GM21526 (cell line): ENCODE data around the gene PTP4A1.
"Not testable (repeated sequence)": the region's sequence is repeated elsewhere in the genome, so short reads cannot be mapped to it uniquely, and the experiment has no call there.

Experiments used
- ATAC-seq: cut with Tn5 transposase; IDR thresholded peaks from one replicate; pipeline ENCODE4 v1.9.1; 2021; ENCODE audit warnings: moderate library complexity; ENCODE audit not compliant: unreplicated experiment, low FRiP score

Gene PTP4A1

DNA sequence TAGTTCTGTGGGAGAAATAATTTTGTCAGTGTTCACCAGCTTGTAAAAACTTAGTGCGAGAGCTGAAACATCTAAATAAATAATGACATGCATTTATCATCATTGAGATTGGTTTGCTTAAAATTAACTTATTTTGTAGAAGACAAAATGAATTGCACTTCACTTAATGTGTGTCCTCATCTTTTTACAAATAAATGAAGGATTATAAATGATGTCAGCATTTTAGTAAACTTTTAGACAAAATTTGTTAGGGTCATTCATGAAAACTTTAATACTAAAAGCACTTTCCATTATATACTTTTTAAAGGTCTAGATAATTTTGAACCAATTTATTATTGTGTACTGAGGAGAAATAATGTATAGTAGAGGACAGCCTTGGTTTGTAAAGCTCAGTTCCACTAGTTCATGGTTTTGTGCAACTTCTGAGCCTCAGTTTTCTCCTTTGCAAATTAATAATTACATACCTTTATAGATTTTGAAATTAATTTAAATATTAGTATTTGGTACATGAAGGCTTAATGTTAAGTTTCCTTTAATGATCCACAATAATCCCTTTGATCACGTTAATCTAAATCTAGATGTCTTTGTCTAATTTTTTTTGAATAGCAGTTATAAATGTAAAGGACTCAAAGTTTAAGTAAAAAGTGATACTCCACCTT, 9.2 kb downstream of the PTP4A1 start:
- no peak for ATAC-seq

DNA sequence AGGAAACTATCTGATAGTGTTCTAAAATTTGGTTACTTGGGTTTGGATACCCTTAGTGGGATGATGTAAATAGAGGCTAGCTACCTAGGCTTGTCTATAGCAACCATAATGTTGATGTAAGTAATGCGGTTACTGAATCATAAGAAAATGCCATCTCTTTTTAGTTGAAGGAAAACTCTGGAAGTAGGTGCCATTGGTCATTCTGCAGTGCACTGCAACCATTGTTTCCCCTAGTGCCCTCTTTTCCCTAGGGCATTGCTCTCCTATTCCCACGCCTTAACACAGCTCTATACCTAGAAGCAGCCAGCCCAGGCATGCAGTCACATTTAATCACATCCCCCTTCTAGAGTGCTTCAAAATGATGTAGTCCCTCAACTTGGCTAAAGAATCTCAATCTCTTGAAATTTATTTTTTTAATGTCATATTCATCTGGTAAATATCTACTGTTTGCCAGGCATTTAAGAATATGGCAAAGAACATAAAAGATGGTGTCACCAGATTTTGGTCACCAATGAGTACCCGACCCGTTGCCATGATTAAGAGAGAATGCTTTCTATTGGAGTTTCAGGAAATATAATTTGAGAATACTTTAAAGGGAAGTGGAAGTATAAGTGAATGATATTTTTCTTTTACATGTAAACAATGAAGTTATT, 10.4 kb downstream of the PTP4A1 start:
- no peak for ATAC-seq

DNA sequence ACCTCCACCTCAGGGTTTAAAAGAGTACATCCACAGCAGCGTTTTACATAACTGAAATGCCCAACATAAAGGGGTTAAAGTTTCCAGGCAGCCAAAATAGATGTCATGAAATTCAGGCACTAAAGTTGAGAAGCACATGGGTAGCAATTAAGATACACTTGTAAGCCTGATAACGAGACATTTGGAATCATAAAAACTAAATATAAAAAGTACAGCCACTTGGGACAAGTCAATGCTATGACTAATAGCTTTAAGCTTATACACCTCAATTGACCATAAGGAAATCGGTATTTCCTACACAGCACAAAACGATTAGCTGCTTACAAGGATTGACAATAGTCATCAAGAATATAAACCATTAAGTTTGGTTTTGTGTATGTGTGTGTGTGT, 11.8 kb downstream of the PTP4A1 start:
- ATAC-seq, result no peak

DNA sequence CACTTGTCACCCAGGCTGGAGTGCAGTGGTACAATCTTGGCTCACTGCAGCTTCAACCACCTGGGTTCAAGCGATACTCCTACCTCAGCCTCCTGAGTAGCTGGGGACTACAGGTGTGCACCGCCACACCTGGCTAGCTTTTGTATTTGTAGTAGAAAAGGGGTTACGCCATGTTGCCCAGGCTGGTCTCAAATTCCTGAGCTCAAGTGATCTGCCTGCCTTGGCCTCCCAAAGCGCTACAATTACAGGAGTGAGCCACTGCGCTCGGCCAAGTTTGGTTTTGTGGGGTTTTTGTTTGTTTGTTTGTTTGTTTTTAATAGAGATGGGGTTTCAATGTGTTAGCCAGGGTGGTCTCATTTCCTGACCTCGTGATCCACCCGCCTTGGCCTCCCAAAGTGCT, 12.3 kb downstream of the PTP4A1 start:
- ATAC-seq, result no peak

DNA sequence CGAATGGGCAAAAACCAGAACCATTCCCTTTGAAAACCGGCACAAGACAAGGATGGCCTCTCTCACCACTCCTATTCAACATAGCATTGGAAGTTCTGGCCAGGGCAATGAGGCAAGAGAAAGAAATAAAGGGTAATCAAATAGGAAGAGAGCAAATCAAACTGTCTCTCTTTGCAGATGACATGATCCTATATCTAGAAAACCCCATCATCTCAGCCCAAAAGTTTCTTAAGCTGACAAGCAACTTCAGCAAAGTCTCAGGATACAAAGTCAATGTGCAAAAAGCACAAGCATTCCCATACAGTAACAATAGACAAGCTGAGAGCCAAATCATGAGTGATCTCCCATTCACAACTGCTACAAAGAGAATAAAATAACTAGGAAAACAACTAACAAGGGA, 13.4 kb downstream of the PTP4A1 start:
- not testable (repeated sequence) for ATAC-seq

DNA sequence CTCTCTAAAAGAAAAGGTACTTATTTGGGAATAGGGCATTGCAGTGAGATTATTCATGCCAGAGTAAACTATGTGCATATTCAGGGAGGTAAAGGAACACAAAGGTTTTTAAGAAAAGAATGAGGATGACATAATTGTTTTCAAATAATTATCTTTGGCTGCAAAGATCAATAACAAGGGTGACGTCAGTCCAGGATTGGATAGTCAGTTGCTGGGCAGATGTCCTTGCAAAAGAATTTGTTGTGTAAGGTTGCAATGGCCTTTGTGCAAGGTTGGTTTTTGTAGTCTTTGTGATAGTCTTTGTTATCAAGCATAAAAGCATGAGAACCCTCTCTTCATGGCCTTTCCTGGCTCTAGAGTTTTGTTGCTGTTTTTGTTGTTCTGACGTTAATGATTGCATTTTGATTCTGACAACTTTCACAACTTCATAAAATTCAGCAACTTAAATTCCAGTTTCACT, 17.7 kb downstream of the PTP4A1 start:
- no peak for ATAC-seq

DNA sequence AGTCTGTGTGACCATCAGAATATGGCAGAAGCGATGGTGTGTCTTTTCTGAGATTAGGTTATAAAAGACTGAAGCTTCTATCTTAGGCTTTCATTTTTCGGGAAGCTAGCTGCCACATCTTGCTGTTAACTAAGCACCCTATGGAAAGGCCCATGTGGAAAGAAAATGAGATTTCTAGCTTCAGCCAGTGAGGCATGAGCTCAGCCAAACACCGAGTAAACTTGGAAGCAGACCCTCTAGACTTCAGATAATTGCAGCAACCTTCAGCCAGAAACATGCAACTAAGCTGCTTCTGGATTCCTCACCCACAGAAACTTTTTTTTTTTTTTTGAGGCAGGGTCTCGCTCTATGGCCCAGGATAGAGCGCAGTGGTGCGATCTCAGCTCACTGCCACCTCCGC, 20.6 kb downstream of the PTP4A1 start:
- ATAC-seq, result no peak

DNA sequence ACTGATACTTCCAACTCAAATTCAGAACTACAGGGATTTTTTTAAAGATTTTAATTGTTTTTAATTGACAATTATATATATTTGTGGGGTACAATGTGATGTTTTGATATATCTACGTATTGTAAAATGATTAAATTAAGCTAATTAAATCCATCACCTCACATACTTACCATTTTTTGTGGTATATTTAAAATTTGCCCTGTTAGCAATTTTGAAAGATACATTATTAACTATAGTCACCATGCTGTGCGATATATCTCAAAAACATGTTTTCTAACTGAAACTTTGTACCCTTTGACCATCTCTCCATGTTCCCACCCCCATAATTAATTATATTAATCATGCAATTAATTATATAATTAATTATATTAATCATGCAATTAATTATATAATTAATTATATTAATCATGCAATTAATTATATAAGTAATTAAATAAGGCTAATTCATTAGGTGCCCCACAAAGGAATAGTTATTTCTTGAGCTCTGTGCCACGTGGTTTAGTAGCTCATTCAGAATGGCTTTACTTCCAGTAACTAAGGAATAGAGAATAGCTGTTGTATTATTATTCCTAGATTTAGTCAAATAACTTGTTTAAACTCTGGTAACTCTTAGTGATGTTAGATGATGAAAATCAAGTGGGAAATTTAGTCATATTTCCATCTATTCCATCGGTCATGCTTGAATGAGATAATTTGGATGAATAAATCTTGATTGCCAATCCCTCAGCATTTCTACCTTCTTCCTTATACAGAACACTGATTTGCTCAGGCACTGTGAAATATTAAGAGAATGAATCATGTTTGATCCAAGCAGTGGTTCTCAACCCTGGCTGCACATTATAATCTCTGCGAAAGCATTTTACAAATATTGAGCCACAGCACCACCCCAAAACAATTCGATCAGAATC, 25.1 kb downstream of the PTP4A1 start:
- no peak for ATAC-seq

DNA sequence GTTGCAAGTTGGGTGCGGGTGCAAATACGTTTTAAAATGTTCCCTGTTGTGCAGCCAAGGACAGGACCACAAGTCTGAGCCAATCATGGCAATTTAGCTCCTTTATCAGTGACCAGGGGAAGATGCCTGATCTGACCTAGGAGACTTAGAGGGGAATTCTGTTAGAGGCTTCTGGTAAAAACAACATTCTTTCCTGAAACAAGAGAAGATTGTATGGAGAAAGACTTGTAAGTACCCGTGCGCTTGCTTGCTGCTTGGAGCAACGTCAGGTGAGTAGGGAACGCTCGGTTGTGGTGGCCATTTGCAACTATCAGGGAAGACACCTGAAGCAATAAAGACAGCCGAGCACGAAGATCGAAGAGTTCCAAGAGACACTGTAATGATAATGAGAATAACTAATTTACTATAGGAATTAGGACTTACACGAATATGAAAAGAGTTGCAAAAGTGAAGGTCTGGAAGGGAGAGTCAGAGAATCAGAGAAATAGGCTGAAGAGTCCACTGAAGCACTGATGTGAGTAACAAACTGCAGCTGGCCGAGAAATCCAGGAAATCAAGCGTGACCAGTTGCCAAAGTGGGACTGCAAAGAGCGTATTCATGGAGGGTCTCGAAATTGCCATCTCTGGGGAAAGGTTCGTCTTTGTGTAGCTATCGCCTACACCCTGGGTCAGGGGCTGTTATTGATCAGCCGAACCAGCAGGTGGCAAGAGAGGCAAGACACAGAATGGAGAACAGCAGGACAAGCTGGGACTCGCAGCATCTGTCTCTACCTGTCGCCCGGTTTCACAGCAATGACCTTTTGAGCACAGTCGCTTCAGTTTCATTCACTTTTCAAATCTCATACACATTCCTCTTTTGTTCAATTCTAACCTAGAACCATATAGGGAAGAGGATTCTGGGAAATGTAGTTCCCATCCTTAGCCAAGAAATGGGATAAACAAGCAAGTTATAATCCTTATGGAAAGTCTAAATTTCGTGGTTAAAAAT, 26.1 kb downstream of the PTP4A1 start:
- peak; percentile 100 for ATAC-seq

DNA sequence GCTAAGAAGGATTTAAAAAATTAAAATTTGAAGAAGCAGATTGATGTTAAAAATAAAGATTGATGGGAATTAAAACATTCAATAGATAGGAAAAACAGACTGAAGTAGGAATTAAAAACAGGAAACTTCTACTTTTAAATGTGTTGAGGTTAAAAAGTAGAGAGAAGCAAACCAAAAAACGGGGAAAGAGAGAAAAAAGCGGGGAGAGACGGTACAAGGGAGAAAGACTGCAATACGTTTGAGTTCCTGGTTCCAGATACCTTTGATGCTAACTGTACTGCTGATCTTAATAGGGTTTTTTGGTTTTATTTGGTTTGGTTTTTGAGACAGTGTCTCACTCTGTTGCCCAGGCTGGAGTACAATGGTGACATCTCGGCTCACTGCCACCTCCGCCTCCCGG, 27.0 kb downstream of the PTP4A1 start:
- ATAC-seq, result no peak

DNA sequence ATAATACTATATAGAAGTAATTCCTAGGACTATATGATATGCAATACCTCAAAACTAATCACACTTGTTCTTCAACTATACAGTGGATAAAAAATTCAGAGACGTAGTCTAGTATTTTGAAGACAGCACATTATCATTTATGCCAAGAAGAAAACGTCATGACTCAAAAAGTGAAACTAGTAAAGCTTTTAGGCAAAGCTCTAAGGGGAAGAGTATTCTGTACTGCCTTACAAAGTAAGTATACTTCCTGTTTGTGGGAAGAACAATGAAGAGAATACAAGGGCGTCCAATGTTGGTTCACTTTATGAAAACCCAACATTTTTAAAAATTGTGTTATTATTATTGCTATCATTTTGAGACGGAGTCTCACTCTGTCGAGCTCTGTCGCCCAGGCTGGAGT, 27.9 kb downstream of the PTP4A1 start:
- no peak for ATAC-seq

DNA sequence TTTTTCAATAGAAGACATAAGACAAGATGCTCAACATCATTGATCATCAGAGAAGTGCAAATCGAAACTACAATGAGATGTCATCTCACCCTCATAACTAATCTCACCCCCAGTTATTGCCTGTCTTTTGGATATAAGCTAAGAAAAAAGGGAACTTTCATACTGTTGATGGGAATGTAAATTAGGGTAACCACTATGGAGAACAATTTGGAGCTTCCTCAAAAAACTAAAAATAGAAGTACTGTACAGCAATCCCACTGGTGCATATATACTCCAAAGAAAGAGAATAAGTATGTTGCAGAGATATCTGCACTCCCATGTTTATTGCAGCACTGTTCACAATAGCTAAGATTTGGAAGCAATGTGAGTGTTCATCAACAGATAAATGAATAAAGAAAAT, 37.0 kb downstream of the PTP4A1 start:
- ATAC-seq, result no peak

DNA sequence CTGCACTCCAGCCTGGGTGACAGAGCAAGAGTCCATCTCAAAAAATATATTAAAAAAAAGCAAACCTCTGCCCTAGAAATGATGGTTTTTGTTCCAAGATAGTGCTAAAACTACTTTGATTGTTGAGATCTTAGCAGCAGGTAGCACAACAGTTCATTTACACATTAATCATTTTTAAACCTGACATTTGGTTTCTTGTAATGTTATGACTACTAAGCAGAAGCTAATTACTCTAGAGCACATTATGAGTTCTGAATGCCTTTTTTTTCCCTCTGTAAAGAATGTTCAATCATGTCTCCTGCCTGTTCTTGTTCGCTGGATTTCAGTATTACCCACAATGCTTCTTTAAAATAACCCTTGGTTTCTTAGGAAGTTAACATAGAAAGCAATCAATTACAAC, 38.7 kb downstream of the PTP4A1 start:
- ATAC-seq, result no peak

DNA sequence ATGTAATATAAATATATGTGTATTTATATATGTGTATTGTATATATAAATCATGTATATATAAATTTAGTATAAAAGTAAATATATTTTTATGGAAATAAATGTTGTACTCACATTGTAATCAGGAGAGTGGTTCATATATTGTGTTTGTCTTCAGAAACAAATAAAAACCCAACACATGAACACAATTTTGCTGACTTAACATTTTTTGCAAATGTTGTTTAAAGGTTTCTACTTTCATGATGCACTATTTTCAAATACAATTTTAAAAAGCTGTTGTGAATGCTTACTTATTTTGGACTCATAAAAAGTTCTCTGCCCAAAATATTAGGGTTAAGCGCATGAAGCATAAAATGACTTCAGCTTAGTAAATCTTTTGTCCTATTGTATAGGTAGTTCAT, 39.3 kb downstream of the PTP4A1 start:
- ATAC-seq, result no peak

DNA sequence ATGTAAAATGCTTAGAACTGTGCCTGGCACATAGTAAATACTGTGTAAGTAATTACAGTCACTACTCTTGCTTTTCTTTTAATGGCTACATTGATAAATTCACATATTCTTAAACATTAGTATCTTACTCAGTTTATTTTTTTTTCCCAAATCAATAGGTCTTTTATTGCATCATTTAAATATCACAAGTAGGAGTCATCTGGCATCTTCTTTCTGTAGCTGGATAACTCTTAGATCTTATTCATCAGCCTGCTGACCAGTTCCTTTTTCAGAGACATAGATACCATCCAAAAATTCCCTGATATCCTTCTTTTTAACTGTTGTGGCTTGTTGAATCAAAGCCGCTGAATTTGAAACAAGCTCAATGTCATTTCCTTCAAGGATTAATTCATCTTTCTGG, 43.3 kb downstream of the PTP4A1 start:
- ATAC-seq, result no peak
